ENCODE measurements around the gene ARAP2.

DNA sequence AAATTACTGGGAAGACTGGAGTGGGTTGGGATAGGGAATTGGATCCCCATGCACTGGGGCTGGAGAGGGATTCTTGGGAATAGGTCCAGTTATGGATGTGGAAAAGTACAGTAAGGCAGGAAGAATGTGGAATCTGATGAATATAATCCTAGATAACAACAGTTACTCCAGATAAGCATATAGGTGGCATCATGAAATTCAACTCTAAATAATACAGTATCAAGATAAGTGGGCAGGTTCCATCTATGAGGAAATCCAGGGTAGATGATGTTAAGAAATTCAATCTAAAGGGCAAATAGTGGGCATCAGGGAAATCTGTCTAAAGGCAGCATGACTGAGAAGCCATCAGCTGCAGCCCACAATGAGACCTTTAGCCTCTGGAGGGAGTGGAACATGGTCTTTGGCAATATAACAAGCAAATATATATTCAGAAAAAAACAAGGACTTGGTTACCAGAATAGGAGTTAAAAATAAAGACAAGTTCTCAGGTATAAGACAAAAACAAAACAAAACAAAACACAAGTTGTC lies 38.3 kb upstream of the ARAP2 start:
- TF ChIP-seq, protein P1, sequence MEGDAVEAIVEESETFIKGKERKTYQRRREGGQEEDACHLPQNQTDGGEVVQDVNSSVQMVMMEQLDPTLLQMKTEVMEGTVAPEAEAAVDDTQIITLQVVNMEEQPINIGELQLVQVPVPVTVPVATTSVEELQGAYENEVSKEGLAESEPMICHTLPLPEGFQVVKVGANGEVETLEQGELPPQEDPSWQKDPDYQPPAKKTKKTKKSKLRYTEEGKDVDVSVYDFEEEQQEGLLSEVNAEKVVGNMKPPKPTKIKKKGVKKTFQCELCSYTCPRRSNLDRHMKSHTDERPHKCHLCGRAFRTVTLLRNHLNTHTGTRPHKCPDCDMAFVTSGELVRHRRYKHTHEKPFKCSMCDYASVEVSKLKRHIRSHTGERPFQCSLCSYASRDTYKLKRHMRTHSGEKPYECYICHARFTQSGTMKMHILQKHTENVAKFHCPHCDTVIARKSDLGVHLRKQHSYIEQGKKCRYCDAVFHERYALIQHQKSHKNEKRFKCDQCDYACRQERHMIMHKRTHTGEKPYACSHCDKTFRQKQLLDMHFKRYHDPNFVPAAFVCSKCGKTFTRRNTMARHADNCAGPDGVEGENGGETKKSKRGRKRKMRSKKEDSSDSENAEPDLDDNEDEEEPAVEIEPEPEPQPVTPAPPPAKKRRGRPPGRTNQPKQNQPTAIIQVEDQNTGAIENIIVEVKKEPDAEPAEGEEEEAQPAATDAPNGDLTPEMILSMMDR (IDR thresholded peaks at IDR 0.05; ENCODE audit: borderline replicate concordance, extremely low read depth, low read length, poor library complexity, severe bottlenecking), result no peak
- TF ChIP-seq EZH2 (IDR thresholded peaks at IDR 0.05; ENCODE audit: borderline replicate concordance, low read depth, low read length, severe bottlenecking), result no peak

Measured in DND-41 (cell line).